Lower leg skin (tissue), 4 donors: ENCODE data around the gene GRM7. TPM values are rescaled to one million over a fixed set of nuclear protein-coding genes. Genes with fewer than 3 reads are reported as not detected.

Experiments
- DNase-seq, 2 donors: peaks; one replicate each; pipeline ENCODE4 v3.0.0-alpha.2; 2019; ENCODE audit warnings: low spot score in 2 of 2
- H3K4me3 ChIP-seq: fragments of 200-600 bp; sonication (generic); 2 replicates; pipeline ENCODE4 v1.5.1; 2017; ENCODE audit warnings: mild to moderate bottlenecking, low read depth; ENCODE audit not compliant: poor library complexity, severe bottlenecking
- POLR2A ChIP-seq, 2 donors: fragments of 450-650 bp; IDR thresholded peaks; one replicate each; pipeline ENCODE4 v1.6.1; 2016 to 2017; ENCODE audit warnings: antibody characterized with exemption in 2 of 2, mild to moderate bottlenecking in 1 of 2, moderate library complexity in 1 of 2
- WGBS, 2 donors: methylation state at CpG; one replicate each; pipeline ENCODE4 v1.1.5; 2018; 5-methylcytosine and 5-hydroxymethylcytosine counted together
- intact Hi-C: fragments of 100-400 bp; cut with DNase I; formaldehyde crosslinking; loops from one replicate; pipeline ENCODE4 v1.15.0; 2023; ENCODE audit warnings: low total_unique reads
- total RNA-seq, 4 donors: library from RNA; depleted of rRNA; stranded (reverse); fragments of >200 nt; gene quantifications; one replicate each; pipeline ENCODE4 v1.1.0, GENCODE V29; 2016
- TF ChIP-seq, protein P1 (sequence below), 3 donors: fragments of 450-650 bp; IDR thresholded peaks; one replicate each; pipeline ENCODE4 v1.5.1; 2016; ENCODE audit warnings: antibody characterized with exemption in 3 of 3, mild to moderate bottlenecking in 3 of 3, moderate library complexity in 2 of 3

The GRM7 gene
- total RNA-seq, 4 donors from 2014 or later = 0.32 TPM; not detected in 3

DNA sequence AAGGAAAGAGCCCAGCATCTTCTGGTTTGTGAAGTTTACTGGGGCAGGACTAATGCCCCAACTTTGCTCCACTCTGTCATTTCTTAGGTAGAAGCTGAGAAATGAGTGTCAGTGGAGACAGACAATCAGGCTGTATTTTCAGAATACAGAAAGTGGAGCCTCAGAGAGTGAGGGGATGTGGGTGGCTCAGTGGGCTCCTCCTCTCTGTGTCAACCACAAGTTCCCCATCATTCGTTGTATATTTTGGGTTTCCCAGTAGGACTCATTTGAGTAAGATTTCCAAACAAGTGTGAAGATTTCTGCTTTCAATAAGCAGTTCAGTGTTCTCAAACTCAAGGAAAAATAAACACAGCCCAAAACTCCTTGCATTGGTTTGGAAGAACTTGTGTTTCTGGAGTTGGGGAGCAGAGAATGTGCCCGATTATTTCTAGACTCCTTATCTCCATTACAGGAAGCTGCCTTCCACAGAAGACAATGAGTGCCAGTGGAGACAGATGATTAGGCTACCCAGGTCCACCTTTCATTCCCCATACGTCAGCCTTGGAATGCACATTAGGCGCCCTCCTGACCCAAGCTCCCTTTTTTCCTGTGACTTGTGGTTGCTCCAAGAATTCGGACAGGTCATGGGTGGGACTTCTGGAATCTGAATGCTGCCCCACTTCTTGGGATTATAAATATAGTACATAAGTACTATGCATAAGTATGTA, 848.6 kb downstream of the GRM7 start:
- intact Hi-C loops = no loop called here
- WGBS, 2 donors = 74 to 75% methylated on average over 5 of the region's 5 CpGs
- no peak for DNase-seq
- TF ChIP-seq, protein P1, sequence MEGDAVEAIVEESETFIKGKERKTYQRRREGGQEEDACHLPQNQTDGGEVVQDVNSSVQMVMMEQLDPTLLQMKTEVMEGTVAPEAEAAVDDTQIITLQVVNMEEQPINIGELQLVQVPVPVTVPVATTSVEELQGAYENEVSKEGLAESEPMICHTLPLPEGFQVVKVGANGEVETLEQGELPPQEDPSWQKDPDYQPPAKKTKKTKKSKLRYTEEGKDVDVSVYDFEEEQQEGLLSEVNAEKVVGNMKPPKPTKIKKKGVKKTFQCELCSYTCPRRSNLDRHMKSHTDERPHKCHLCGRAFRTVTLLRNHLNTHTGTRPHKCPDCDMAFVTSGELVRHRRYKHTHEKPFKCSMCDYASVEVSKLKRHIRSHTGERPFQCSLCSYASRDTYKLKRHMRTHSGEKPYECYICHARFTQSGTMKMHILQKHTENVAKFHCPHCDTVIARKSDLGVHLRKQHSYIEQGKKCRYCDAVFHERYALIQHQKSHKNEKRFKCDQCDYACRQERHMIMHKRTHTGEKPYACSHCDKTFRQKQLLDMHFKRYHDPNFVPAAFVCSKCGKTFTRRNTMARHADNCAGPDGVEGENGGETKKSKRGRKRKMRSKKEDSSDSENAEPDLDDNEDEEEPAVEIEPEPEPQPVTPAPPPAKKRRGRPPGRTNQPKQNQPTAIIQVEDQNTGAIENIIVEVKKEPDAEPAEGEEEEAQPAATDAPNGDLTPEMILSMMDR (IDR thresholded peaks at IDR 0.05) = no peak
- no peak for TF ChIP-seq POLR2A (IDR thresholded peaks at IDR 0.05)
- no peak overlapping the region for H3K4me3 ChIP-seq

DNA sequence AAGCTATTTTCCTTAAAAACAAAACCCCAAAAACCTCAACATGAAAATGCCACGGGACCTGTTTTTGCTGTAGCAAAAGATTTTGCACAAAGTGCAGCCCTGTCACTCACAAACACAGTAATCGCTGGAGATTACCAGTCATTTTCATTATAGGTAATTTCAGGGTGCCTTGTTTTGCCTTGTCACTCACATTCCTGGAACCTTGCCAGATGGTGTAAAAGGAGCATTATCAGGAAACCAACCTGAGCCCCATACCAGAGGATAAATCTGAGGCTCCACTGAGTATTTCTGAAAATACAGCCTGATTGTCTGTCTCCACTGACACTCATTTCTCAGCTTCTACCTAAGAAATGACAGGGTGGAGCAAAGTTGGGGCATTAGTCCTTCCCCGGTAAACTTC, 849.4 kb downstream of the GRM7 start:
- no peak overlapping the region for H3K4me3 ChIP-seq
- 58 to 70% methylated on average over 3 of the region's 3 CpGs for WGBS, 2 donors
- TF ChIP-seq, protein P1 (IDR thresholded peaks at IDR 0.05) = no peak
- TF ChIP-seq POLR2A (IDR thresholded peaks at IDR 0.05) = no peak
- no peak for DNase-seq
- intact Hi-C loops = no loop called here

DNA sequence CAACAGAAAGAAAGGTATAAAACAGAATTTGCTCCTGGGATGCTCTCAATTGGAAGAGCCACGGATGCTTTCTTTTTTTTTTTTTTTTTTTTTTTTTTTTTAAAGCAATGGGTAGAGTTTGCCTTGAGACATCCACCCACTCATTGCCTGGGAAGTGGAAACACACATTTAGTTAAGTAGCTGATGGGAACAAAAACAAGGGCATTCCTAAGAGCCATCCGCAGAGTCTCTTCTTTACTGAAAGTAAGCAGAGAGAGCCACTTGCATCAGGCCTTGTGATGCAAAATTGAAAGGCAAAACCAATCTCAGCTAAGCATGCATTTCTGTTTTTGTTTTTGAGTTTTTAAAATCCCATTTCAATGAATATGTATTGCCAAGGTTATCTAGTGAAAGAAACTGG, 852.8 kb downstream of the GRM7 start:
- 70 to 79% methylated on average over 2 of the region's 2 CpGs for WGBS, 2 donors
- TF ChIP-seq, protein P1 (IDR thresholded peaks at IDR 0.05) = no peak
- no peak for TF ChIP-seq POLR2A (IDR thresholded peaks at IDR 0.05)
- intact Hi-C loops = no loop called here
- DNase-seq = no peak
- no peak overlapping the region for H3K4me3 ChIP-seq

DNA sequence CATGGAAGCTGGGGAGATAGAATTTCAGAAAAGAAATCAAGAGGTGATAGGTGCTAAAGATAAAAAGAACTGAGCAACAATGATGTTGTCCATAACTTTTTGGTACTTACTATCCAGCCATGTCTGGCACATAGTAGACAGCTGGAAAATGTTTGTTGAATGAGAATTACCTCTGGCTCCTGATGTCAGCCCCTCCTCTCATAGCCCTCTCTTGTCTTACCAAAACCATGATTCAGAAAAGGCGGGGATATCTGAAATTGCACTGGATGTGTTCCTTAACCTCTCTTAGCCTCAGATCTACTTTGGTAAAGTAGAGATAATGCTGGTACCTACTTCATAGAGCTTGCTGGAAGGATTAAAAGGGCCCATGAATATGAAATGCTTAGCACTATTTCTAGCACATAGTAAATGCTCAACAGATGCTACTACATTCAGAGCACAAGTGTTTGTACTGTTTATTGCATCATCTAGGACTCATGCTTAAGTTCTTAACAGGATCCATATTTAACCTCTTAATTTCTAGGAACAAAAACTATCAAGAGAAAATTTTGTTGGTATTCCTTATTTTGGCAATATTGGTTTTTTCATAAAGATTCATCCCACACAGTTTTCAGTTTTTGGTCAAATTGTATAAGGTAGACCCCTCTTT, 859.9 kb downstream of the GRM7 start:
- H3K4me3 ChIP-seq = no peak overlapping the region
- TF ChIP-seq POLR2A (IDR thresholded peaks at IDR 0.05) = no peak
- TF ChIP-seq, protein P1 (IDR thresholded peaks at IDR 0.05) = no peak
- 43 to 90% methylated on average over 1 of the region's 1 CpG for WGBS, 2 donors
- no peak for DNase-seq
- intact Hi-C loops = no loop called here

DNA sequence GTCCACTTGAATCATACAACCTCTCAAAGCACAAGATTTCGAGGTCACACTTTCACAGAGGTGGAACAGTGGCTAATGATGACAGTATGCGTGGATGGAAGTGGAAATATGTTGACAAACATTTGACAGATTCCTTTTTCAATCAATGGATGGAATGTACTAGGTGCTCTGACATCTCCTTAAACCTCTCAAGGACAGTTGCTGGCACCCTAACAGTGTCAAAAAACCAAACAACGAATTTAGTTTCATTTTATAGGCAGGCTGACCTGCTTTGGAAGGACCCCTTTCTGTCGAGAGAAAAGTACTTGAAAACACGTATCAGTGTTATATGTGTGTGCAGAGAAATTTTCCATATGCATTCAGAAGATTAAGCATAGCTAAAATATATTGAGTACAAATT, 861.0 kb downstream of the GRM7 start:
- 84 to 85% methylated on average over 5 of the region's 5 CpGs for WGBS, 2 donors
- H3K4me3 ChIP-seq = no peak overlapping the region
- intact Hi-C loops = no loop called here
- DNase-seq = no peak
- no peak for TF ChIP-seq POLR2A (IDR thresholded peaks at IDR 0.05)
- TF ChIP-seq, protein P1 (IDR thresholded peaks at IDR 0.05) = no peak
